Measurements from ENCODE around the gene PRPF19.

DNA sequence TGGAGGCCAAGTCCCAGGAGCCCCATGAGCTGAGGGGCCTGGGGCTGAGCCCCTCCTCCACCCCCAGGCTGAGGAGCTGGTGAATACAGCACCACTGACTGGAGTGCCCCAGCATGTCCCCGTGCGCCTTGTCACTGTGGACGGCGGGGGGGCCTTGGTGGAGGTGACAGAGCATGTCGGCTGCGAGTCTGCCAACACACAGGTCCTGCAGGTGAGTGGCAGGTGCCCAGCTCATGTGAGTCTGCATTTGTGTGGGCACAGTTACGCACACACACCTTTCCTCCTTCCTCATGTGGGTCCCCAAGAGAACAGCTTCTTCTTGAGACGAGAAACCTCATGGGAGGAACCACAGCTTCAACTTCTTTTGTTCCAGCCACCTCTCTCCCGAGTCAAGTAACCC is 25.5 kb upstream of the PRPF19 start:
- TF ChIP-seq, protein P1, sequence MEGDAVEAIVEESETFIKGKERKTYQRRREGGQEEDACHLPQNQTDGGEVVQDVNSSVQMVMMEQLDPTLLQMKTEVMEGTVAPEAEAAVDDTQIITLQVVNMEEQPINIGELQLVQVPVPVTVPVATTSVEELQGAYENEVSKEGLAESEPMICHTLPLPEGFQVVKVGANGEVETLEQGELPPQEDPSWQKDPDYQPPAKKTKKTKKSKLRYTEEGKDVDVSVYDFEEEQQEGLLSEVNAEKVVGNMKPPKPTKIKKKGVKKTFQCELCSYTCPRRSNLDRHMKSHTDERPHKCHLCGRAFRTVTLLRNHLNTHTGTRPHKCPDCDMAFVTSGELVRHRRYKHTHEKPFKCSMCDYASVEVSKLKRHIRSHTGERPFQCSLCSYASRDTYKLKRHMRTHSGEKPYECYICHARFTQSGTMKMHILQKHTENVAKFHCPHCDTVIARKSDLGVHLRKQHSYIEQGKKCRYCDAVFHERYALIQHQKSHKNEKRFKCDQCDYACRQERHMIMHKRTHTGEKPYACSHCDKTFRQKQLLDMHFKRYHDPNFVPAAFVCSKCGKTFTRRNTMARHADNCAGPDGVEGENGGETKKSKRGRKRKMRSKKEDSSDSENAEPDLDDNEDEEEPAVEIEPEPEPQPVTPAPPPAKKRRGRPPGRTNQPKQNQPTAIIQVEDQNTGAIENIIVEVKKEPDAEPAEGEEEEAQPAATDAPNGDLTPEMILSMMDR (IDR thresholded peaks at IDR 0.05; ENCODE audit: poor library complexity, severe bottlenecking): no peak
- TF ChIP-seq, protein P2, sequence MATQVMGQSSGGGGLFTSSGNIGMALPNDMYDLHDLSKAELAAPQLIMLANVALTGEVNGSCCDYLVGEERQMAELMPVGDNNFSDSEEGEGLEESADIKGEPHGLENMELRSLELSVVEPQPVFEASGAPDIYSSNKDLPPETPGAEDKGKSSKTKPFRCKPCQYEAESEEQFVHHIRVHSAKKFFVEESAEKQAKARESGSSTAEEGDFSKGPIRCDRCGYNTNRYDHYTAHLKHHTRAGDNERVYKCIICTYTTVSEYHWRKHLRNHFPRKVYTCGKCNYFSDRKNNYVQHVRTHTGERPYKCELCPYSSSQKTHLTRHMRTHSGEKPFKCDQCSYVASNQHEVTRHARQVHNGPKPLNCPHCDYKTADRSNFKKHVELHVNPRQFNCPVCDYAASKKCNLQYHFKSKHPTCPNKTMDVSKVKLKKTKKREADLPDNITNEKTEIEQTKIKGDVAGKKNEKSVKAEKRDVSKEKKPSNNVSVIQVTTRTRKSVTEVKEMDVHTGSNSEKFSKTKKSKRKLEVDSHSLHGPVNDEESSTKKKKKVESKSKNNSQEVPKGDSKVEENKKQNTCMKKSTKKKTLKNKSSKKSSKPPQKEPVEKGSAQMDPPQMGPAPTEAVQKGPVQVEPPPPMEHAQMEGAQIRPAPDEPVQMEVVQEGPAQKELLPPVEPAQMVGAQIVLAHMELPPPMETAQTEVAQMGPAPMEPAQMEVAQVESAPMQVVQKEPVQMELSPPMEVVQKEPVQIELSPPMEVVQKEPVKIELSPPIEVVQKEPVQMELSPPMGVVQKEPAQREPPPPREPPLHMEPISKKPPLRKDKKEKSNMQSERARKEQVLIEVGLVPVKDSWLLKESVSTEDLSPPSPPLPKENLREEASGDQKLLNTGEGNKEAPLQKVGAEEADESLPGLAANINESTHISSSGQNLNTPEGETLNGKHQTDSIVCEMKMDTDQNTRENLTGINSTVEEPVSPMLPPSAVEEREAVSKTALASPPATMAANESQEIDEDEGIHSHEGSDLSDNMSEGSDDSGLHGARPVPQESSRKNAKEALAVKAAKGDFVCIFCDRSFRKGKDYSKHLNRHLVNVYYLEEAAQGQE (IDR thresholded peaks at IDR 0.05; ENCODE audit: borderline replicate concordance): no peak
- TF ChIP-seq EP300 (conservative IDR thresholded peaks at IDR 0.05; ENCODE audit: poor library complexity, severe bottlenecking) (no peak), RAD21 (conservative IDR thresholded peaks at IDR 0.05) (no peak), EZH2 (IDR thresholded peaks at IDR 0.05; ENCODE audit: borderline replicate concordance, insufficient read depth, low read length, poor library complexity, severe bottlenecking) (no peak), TAF1 (IDR thresholded peaks at IDR 0.05; ENCODE audit: low read depth) (no peak), SMC3 (conservative IDR thresholded peaks at IDR 0.05; ENCODE audit: poor library complexity) (no peak), POLR2AphosphoS5 (IDR thresholded peaks at IDR 0.05) (no peak), MXI1 (conservative IDR thresholded peaks at IDR 0.05; ENCODE audit: poor library complexity, severe bottlenecking) (no peak)

All from neural cell (in vitro differentiated cells).